OCI-LY7 (cell line): ENCODE results near the gene DNAJC18.

Source experiments
- CTCF ChIP-seq: fragments of 200-600 bp; sonication (generic); conservative IDR thresholded peaks from 2 replicates; pipeline ENCODE4 v1.5.1; 2014; ENCODE audit warnings: mild to moderate bottlenecking, antibody characterized with exemption, low read length, moderate library complexity, mixed read lengths
- EZH2phosphoT487 ChIP-seq: fragments of 200-600 bp; sonication (generic); IDR thresholded peaks from 2 replicates; pipeline ENCODE4 v1.6.1; 2018; ENCODE audit warnings: low read depth, borderline replicate concordance, mild to moderate bottlenecking, mixed run types, antibody characterized with exemption, low read length, moderate library complexity, mixed read lengths

DNA sequence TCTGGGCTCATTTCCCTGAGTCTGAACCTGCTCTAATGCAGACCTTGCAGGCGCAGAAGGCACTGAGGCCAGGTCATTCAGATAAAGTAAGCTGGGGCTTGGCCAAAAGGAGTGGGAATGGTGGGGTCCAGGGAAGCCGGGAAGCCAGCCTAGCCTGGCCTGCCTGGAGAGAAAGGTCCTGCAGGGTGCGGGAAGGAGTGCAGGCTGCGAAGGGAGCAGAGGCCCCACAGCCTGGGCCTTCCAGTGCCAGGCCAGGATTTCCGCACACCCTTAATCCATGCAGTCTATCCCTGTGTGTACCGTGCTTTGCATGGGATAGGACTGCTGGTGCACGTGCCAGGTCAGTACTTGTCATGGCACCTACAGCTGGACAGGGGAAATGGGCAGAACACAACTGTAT is 46.9 kb upstream of the DNAJC18 start:
- TF ChIP-seq CTCF (no peak), EZH2phosphoT487 (no peak)
